Right lobe of liver (tissue), 4 donors: ENCODE data around the gene EGFLAM.

Experiments
- CTCF ChIP-seq, 4 donors: fragments of 200-600 bp in 3 of 4; fragments of 450-650 bp in 1 of 4; IDR thresholded peaks; one replicate each; pipeline versions ENCODE4 v1.5.1 to v1.8.0; 2016 to 2022; ENCODE audit warnings: antibody characterized with exemption in 4 of 4, mild to moderate bottlenecking in 2 of 4
- POLR2A ChIP-seq: fragments of 450-650 bp; IDR thresholded peaks from one replicate; pipeline ENCODE4 v1.6.1; 2017; ENCODE audit warnings: antibody characterized with exemption, mild to moderate bottlenecking
- donor health status: DM: no; HTN: no; CAD: no.
- donor health status: DM: no; HTN: no; CAD: no.
- donor health status: DM: no; HTN: yes; CAD: no.

GRCh38 chr5:38468202-38468673, 209.9 kb downstream of the EGFLAM start:
- TF ChIP-seq POLR2A: no peak
- no peak for TF ChIP-seq CTCF (IDR thresholded peaks at IDR 0.05)
